Retina (tissue), 1 donor: ENCODE results near the gene MAML3.
"Not testable (repeated sequence)": the region's sequence is repeated elsewhere in the genome, so short reads cannot be mapped to it uniquely, and the experiment has no call there.

Experiments used
- DNase-seq: peaks from one replicate; pipeline ENCODE4 v3.0.0-alpha.2; 2016

MAML3 gene

DNA sequence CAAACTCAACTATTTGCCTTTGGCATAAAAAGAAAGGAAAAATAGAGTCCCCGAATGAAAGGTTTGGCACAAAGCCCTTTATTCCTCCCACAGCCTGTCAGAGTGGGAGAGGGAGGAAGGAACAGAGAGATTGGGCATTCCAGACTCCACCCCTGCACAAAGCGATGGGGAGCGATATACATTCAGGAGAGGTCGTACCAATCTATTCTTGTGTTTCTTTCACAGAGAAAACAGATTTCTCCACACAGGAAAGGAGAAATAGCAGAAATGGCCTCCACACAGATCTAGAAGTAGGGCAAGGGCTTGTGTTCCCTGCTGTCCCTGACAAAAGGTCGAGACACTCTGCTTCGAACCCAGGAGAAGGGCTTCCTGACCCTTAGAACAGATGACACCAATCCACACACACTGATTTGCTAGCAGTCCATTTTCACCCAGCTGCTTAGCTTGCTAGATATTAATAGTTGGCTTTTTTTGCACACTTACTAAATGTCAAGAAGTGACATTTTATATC lies 197.4 kb downstream of the MAML3 start:
- DNase-seq = no peak

DNA sequence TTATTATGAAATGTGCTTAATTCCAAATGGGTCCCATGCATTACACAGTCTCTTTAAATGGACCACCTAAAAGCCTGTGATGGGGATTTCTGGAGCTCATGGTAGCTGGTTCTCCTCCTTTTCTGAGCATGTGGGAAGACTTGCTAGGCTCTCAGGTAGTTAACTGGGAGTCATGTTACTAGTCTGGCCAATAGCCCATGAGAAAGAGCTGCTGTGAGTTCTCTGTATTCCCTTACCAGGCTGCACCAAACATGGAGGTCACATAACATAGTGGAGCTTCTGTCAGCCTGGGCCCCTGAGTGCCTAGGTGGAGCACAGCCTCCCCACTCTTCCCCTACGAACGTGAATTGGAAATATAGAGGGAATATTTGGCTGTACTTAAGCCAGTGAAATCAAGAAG lies 198.4 kb downstream of the MAML3 start:
- no peak for DNase-seq

DNA sequence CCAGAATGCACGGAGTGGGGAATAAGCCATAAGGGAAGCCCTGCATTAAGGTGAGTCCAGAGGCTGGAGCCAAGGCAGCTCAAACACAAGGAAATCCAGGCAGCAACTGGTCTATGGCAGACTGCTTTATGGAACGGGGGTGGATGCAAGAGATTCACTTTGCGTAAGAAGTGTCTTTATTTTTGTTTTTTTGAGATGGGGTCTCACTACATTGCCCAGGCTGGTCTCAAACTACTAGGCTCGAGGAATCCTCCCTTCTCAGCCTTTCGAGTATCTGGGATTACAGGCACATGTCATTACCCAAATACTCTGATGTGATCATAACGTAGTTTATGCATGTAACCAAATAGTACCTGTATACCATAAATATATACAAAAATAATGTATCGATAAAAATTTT lies 199.5 kb downstream of the MAML3 start:
- DNase-seq = no peak

DNA sequence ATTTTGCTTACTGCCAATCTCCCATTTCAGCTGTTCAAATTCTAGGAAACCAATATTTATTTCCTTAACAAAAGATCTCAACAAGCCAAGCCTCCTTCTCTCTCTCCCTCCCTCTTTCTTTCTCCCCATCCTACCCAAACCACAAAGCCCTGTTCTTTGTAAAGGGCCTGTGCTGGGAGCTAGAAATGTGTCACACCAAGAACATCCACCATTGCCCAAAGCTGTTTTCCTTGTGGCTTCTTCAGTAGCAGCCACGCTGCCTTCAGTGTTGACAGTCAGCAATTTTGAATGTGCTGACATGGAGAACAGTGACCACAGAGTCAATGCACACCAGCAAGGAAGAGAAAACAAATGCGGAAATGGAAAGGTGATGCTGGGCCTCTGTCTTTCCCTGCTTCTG lies 203.0 kb downstream of the MAML3 start:
- DNase-seq = no peak

DNA sequence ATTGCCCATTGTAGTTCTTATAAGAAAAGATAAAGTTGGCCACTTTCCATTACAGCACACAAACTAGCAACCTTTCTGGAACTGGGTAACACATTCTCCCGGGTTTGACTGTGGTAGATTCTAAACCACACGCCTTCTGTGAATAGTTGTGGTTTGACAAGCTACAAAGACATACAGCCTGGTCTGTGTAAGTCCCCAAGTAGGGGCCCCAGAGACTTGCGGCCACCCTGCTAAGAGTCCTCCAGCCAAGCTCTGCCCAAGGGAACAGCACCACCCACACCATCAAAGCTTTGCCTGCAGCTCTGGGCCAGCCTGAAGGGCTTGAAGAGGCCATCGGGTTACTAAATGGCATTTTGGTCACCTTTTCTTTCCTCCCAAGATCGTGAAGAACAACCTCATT lies 203.4 kb downstream of the MAML3 start:
- DNase-seq = no peak

DNA sequence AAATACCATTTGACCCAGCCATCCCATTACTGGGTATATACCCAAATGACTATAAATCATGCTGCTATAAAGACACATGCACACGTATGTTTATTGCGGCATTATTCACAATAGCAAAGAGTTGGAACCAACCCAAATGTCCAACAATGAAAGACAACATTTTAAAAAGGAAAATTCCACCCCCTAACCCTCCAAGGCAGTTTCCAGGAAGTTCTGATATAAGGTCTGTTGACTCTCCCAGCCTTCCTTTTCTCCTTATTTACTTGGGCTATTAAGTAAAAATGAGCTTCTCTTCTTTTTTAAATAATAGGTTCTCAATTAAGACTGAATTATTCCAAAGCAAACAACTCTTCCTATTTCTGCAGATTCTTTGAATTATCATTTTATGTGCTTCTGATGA lies 209.1 kb downstream of the MAML3 start:
- not testable (repeated sequence) for DNase-seq

DNA sequence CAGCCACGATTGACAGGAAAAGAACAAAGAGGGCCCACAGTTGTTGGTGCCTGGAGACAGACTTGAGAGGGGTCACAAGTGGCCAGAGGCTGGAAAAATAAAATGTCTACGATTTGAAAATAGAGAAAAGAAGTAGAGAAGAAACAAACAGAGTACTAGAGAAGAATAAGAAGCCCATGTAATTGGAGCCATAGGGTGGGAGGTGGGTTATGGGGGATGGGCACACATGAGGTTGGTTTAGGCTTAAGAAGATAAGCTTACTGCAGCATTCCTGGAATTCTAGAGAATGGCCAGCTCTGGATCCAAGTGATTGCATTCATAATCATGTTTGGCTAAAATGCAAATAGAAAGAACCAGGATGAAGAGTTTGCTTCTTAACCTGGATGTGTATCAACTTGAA lies 210.7 kb downstream of the MAML3 start:
- no peak for DNase-seq

DNA sequence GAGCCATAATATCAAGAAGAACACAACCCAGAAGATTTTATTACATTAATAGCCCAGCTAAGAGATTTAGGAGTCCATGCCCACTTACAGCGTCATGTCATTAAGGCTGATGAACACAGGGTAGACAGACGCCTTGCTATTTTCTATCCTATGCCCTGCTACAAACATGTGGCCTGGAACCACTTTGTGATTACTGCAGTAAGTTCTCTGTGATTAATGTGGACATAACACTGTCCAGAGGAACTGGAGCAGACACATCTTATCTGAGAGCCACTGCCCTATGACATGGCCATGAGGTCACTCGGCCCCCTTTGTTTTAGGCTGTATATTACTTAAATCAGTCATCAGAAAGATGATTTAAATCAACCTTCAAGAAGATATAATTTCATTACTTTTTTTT lies 211.7 kb downstream of the MAML3 start:
- DNase-seq = peak; percentile 57

DNA sequence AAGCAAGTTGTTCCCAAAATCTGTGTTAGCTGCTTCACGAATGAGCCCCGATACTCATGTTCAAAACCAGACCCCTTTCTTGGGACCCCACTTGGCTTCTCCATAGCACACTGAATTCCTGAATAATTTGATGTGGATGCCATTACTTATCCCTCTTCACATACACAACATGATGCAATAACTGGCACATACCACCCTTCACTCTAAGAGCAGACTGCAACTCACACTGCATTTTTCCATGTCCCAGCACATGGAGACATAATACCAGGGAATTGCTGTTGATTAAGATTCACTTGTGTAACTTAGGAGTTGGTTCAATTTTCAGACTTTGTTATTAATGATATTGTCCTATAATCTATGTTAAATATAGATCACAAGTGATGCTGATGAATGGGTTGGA lies 213.4 kb downstream of the MAML3 start:
- no peak for DNase-seq

DNA sequence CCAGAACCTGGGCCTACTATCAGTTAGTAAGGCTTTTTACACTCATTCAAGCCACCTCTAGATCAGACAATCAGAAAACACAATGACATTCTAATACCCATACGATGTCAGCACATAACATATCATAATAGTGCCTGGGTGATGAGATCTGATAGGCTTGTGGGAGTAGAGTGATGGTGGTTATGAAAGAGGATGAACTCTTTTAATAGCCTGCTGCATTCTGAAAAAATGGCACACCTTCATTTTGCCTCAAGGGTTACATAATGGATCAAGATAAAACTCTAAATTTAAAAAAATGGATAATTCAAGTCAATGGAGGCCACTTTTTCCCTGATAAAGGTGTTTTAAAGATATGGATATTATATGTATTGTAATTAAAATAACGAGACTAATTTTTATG lies 215.6 kb downstream of the MAML3 start:
- no peak for DNase-seq

DNA sequence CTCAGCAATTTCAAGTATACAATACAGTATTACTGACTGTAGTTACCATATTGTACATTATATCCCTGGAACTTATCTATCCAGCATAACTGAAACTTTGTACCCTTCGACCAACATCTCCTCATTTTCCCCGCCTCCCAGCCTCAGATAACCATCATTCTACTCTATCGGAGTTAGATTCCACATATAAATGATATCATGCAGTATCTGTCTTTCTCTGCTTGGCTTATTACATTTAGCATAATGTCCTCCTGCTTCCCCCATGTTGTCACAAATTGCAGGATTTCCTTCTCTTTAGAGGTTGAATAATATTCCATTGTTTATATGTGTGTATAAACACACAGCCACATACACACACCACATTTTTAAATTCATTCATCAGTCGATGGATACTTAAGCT lies 218.1 kb downstream of the MAML3 start:
- no peak for DNase-seq

DNA sequence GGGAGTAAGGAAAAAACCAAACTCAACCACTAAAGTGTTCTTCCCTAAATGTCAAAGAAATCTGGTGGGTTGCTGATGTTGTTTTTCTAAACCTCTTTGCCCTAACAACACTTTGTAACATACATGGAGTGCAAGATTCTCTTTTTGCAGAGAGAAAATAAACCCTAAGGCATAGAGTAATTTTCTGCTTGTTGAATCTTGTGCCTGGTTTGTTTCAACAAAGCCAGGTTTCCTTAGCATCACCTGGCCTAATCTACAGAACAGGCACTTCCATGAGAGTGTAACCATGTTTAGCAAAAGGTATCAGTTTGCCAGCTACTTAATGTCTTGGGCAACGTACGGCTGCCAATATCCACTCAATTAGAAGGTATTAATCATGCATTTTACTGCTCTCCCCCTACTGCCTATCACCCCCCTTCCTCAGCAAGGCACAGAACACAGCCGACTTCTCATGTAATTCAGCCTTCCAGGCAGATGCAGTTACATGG lies 219.2 kb downstream of the MAML3 start:
- DNase-seq = no peak

DNA sequence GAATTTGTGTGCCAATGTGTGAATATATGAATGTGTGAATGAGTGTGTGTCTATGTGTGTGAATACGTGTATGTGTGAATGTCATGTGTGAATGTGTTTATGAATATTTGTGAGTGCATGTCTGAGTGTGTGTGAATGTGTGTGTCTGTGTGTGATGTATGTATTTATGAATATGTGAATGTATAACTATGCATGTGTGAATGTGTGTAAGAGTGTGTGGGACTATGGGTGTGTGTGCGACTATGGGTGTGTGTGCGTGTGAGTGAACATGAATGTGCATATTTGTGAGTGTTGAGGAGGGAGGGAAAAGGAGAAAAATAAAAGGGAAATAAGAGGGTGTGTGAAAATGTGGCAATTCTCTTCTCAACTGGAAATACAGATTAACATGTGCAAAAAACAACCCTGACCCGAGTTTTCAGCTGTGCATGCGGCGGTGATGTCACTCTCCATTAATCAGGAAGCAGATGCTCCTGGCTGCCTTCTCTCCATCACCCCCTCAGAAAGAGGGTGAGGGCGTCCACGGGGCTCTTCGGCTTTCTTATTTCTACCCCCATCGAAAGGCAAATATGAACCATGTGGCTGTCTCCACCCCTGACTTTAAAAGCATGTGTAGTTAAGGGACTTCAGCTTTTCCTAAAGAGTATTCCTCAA lies 219.8 kb downstream of the MAML3 start:
- peak; percentile 82 for DNase-seq

DNA sequence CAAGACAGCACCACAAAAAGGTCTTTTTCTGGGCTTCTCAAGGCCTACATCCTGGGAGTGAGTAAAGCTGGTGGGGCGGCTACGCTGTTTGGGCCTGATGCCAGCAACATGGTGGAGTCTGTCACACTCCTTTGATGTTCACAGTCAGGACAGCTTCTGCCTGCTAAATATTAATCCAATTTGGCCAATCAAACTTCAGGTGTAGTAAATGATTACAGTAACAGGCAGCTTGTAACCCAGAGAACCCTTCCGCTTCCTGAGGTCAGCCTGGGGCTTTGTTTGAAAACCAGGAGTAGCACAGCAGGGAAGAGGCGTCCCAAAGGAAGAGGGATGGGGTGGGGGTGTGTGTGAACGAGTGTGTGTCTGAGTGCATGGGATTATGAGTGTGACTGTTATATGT lies 220.4 kb downstream of the MAML3 start:
- DNase-seq = peak; percentile 54

DNA sequence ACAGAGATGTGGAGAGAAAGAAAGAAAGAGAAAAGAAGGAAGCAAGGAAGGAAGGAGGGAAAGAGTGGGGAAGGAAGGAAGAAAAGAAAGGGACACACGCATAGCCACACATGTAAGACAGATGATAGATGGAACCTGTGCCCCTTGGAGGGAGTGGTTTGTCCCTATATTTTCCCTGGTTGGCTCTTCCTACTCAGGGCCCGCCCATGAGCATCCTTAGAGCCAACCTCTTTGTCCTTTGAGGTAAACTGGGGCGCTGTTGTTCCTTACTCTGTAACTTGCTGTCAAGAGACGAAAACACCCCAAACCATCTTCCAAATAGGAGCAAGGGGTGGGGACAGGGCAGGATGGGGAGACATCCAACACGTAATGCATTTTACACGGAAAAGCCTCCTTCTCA lies 220.9 kb downstream of the MAML3 start:
- no peak for DNase-seq

DNA sequence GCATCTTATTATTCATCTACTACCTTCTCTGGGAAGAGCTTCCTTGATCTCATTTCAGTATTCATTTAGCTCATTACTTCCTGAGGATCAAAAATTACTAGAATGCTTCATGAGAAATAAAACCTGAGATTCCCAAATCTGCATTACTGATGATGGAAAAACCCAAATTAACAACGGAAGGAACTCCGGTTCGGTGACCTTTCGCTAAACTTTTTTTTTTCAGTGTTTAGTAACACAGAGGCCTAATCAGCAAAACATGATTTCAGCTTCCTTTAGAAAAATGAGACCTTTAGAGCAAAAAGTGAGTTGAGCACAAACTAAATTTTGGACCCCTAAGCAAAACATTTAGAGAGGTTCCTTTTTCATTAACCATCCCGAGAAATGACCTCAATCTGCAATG lies 229.2 kb downstream of the MAML3 start:
- DNase-seq = no peak

DNA sequence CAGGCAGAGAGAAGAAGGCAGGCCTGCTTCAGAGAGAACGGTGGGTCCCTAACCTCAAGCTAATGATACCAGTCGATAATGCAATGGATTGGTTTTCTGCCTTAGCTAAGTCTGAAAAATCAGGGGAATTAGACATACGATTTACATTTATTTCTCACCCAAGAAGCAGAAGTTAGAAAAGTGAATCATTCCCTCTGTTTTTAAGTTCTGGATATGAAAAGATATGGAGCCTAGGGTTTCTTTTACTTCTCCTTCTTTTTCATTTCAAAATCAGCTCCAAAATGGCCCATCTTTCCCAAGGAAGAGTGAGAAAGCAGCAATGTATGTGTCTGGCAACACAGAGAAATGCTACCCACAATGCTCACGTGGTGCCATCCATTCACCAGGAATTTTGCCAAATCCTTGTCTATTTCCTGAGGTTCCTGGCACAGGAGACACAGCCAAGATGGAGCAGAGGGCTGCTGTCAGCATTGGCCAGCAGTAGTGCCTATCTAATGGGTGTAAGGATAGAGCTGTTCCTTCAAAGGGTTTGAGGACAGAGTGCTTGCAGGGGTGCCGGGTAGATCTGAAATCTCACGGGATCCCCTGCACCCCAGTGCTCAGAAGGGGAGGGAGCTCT lies 231.5 kb downstream of the MAML3 start:
- no peak for DNase-seq

DNA sequence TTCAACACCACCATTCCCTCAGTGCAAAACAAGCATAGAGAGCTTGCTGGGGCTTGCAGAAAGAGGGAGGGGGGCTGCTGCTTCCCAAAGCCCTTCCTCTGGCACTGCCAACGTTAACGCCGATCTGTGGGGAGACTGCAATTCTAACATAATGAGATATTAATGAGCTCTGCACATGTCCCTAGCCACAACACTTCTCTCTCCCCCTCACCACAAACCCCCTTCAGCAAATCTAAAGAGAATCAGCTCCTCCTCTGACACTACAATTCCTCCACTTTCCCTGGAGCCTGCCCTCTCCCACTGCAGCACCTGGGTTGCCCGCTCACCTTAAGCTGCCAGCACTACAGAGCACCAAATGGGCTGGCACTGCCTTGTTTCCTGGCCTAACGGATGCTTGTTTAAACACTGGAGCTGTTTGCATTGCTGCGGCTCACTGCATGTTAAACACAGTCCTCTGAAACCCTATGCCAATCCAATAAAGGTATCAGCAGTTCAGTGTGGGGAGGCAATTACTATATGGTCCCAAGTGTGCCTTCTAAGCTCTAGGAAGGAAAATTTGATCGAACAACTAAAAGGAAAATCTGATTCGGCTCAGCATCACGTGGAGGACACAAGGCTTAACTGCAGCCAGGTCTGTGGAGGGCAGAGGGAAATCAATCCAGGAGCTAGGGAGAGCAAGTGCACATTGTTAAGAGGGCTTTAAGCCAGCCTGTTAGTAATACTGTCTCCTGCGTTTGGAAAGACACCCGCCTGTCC lies 232.4 kb downstream of the MAML3 start:
- peak; percentile 63 for DNase-seq

DNA sequence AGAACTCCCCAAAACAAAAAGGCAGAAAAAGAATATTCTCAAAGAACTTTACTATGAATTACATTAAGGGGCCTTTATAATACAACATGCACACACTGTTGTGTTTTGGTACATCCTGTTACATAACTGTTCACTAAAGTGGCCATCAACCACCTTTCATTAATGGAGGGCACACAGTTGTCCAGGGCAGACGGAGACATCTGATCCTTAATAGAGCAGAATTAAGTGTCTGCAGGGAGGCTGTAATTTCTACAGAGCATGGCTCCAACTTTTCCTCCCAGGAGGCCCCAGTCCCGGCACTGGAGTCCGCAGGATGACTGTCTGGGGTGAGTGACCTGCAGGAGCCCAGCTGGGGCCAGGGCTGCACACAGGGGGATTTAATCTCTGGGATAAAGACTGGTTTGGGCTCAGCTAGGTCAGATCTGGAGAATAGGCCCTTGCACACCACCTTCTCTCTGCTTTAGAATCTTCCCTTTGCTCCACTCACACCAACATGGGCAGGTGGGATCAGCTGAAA lies 233.4 kb downstream of the MAML3 start:
- DNase-seq = peak; percentile 49

DNA sequence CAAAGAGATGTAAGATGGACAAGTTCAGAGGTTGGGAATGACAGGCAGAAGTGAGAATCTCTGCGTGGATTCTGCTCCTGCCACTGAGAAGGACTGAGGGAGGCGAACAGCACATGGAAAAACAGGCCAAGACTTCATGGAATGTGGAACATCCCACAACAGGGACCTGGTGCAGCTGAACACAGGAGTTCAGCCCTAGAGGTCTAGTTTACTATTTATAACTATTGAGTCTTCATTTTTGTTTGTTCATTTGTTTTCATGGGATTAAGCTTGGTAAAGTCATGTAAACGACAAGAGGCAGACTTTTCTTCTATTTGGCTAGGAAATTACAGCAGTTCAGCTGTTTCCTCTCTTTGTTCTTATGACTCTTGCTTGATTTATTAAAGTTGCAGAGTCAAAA lies 234.5 kb downstream of the MAML3 start:
- no peak for DNase-seq

DNA sequence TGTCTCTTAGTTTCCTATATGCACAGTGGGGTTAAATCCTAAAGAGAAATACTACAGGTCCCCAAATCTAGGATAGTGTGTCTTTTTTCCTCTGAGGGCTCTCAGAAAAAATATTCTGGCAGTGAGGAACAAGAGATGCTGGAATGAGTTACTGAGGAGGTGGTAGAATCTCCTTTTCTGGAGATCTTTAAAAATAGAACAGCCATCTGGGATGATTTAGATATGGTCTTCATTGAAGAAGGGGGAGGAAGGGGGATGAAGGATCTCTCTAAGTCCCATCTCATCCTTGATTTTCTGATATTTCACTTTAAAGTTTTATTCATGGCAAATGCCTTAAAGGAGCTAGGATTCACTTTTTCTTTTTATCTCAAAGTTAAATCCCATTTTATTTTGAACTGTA lies 235.0 kb downstream of the MAML3 start:
- DNase-seq = no peak

DNA sequence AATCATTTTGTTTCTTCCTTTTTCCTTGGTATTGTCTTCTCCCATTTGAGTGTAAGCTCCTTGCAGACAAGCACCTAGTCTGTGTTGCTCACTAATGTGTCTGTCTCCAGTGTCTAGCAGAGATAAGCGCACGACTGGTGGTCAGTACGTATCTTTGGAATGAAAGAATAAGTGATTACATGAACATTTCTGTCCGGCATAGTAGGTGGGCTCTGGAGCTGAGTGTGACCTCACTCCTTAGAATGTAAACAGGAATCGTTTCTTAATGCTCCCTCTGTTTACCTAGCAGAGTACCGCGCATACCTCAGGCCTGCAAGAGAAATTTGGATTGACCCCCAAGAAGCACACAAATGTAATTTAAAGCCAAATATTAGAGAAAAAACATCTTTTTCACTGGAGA lies 235.4 kb downstream of the MAML3 start:
- DNase-seq = no peak

DNA sequence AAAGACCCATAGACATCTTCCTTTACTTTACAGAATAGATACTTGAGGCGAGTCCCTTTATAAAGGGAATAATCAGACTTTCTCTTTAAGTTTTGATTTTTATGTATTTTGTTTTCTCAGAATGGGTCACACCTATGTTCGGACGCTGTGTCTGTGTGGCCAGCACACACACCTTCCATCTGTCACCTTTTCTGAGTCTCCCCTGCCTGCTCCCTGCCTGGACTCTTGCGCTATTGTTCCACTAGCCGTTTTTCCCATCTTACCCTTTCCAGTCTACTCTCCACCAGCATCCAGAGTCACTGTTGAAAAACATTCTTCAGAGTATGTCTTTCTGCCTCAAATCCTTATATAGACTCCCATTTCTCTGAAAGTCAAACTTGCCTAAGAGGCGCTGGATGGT lies 236.1 kb downstream of the MAML3 start:
- no peak for DNase-seq

DNA sequence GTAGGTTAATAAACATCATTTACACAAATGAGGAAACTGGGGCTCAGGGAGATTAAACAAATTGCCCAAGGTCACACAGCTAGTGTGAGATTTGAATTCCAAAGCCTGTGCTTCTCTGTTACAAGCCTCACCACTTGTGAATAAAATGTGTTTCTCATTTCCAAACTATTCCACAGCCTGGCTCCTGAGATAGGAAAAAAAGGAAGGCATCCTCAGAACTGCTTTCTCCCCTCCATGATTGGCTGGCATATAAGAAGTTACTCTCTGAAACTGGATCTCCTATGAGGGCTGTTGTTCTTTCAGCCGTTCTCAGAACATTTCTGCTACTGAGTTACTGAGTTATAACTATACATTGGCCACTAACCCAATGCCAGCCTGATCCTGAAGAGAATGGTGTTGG lies 237.9 kb downstream of the MAML3 start:
- no peak for DNase-seq
